Cardiac muscle cell (in vitro differentiated cells and primary cell): Measurements from ENCODE around the gene TIMM22. TPM values are rescaled to one million over a fixed set of nuclear protein-coding genes. Genes with fewer than 3 reads are reported as not detected.

Experiments used
- DNase-seq, 2 donors: peaks; one replicate each; pipeline versions ENCODE4 v3.0.0 to v3.0.0-alpha.2; 2010 to 2017; ENCODE audit warnings: low read depth in 1 of 2, low spot score in 1 of 2
- H3K27ac ChIP-seq: fragments of 200-600 bp; sonication (generic); 2 replicates; pipeline ENCODE4 v1.5.1; 2016
- H3K27me3 ChIP-seq: fragments of 200-600 bp; sonication (generic); 2 replicates; pipeline ENCODE4 v1.6.0; 2016; ENCODE audit warnings: control low read depth
- H3K36me3 ChIP-seq: fragments of 200-600 bp; sonication (generic); 2 replicates; pipeline ENCODE4 v1.5.1; 2016; ENCODE audit warnings: control low read depth
- H3K4me1 ChIP-seq: fragments of 200-600 bp; sonication (generic); 2 replicates; pipeline ENCODE4 v1.8.1; 2017; ENCODE audit warnings: low read depth, mild to moderate bottlenecking, mixed run types
- H3K4me3 ChIP-seq: fragments of 200-600 bp; sonication (generic); 2 replicates; pipeline ENCODE4 v1.5.1; 2016; ENCODE audit warnings: mild to moderate bottlenecking
- H3K9me3 ChIP-seq: fragments of 200-600 bp; sonication (generic); 2 replicates; pipeline ENCODE4 v1.5.1; 2017; ENCODE audit warnings: low read depth, mild to moderate bottlenecking, control low read depth
- polyA plus RNA-seq: library from polyadenylated mRNA; unstranded; fragments of >200 nt; fragmentation: Nextera tagmentation; extraction: Ambion mirVana; gene quantifications from 2 replicates; pipeline ENCODE4 v1.2.1, GENCODE V29; 2016
- total RNA-seq: library from RNA; depleted of rRNA; stranded (reverse); fragments of >200 nt; gene quantifications from 2 replicates; pipeline ENCODE4 v1.2.3, GENCODE V29; 2016
- TF ChIP-seq, protein P1 (sequence below): IDR thresholded peaks from 2 replicates; pipeline ENCODE4 v1.5.1; 2012; ENCODE audit warnings: low read depth, mild to moderate bottlenecking, low read length

TIMM22 gene
- total and polyA plus RNA-seq, 2 experiments from 2014 or later = 28.4 to 33.1 TPM

GRCh38 chr17:1050996-1051925 is 54.3 kb downstream of the TIMM22 start:
- Histone ChIP-seq H3K27me3 (no peaks in the 10 kb centered on the region), H3K4me1 (peaks cover 7% of the 10 kb centered on the region), H3K36me3 (peaks cover 8% of the 10 kb centered on the region), H3K27ac (peak overlapping the region; percentile 13), H3K4me3 (no peak overlapping the region), H3K9me3 (no peaks in the 10 kb centered on the region)
- TF ChIP-seq, protein P1, sequence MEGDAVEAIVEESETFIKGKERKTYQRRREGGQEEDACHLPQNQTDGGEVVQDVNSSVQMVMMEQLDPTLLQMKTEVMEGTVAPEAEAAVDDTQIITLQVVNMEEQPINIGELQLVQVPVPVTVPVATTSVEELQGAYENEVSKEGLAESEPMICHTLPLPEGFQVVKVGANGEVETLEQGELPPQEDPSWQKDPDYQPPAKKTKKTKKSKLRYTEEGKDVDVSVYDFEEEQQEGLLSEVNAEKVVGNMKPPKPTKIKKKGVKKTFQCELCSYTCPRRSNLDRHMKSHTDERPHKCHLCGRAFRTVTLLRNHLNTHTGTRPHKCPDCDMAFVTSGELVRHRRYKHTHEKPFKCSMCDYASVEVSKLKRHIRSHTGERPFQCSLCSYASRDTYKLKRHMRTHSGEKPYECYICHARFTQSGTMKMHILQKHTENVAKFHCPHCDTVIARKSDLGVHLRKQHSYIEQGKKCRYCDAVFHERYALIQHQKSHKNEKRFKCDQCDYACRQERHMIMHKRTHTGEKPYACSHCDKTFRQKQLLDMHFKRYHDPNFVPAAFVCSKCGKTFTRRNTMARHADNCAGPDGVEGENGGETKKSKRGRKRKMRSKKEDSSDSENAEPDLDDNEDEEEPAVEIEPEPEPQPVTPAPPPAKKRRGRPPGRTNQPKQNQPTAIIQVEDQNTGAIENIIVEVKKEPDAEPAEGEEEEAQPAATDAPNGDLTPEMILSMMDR = no peak
- DNase-seq = no peak

Other genes starting within 250 kb of the TIMM22 start
- 16.4 and 24.8 TPM in 2 replicates for gene GEMIN4, start 244.9 kb upstream of the TIMM22 start, total RNA-seq
- gene GEMIN4, start 244.9 kb upstream of the TIMM22 start, polyA plus RNA-seq = 23.7 and 42.6 TPM in 2 replicates
- 85.3 and 151 TPM in 2 replicates for gene GLOD4, start 214.8 kb upstream of the TIMM22 start, total RNA-seq
- gene GLOD4, start 214.8 kb upstream of the TIMM22 start, polyA plus RNA-seq = 76.8 and 83.7 TPM in 2 replicates
- 24.8 and 26.4 TPM in 2 replicates for gene MRM3, start 214.8 kb upstream of the TIMM22 start, total RNA-seq
- gene MRM3, start 214.8 kb upstream of the TIMM22 start, polyA plus RNA-seq = 28.1 and 35.7 TPM in 2 replicates
- gene NXN, start 17.4 kb upstream of the TIMM22 start, total RNA-seq = 107 and 122 TPM in 2 replicates
- 120 and 128 TPM in 2 replicates for gene NXN, start 17.4 kb upstream of the TIMM22 start, polyA plus RNA-seq
- gene ABR, start 182.9 kb downstream of the TIMM22 start, total RNA-seq = 55.4 and 67.5 TPM in 2 replicates
- 23.5 and 36.1 TPM in 2 replicates for gene ABR, start 182.9 kb downstream of the TIMM22 start, polyA plus RNA-seq